NCI-H774 (cell line): Measurements from ENCODE around the gene TMEM9.

ENCODE experiments used
- DNase-seq: peaks from one replicate; lab custom pipeline; 2025; lab: John Stamatoyannopoulos, UW

The TMEM9 gene

DNA sequence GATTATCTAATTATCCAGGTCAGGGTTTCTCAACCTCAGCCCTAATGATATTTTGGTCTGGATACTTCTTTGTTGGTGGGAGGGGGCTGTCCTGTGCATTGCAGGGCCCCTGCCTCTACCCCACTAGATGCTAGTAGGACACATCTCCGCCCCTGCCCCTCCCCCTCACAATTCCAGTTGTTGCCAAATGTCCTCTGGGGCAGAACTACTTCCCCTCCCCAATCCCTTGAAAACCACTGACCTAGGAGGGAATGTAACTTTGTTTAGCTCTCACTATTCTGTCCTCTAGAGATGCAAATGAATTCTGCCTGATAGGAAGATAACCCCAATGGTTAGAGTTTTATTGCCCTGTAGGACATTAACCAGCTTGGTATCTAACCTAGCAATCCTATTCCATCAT, 50.1 kb downstream of the TMEM9 start:
- no peak for DNase-seq

DNA sequence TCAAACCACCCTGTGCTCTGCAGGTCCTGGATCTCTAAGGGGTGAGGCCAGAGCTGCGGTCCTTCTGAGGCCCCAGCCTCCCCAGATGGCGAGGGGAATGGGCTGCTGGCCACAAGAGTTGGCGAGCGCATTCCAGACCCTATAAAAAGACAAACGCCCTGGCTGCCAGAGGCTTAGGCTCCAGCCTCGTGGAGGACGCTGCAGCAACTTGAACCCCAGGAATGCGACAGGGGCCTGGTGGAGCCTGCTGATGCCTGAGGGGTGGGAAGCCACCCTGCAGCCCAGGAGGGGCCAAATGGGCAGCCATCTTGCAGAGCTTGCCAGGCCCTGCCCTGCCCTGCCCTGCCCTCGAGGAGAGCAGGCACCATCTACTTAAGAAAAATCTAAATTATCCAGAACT, 50.6 kb downstream of the TMEM9 start:
- no peak for DNase-seq

DNA sequence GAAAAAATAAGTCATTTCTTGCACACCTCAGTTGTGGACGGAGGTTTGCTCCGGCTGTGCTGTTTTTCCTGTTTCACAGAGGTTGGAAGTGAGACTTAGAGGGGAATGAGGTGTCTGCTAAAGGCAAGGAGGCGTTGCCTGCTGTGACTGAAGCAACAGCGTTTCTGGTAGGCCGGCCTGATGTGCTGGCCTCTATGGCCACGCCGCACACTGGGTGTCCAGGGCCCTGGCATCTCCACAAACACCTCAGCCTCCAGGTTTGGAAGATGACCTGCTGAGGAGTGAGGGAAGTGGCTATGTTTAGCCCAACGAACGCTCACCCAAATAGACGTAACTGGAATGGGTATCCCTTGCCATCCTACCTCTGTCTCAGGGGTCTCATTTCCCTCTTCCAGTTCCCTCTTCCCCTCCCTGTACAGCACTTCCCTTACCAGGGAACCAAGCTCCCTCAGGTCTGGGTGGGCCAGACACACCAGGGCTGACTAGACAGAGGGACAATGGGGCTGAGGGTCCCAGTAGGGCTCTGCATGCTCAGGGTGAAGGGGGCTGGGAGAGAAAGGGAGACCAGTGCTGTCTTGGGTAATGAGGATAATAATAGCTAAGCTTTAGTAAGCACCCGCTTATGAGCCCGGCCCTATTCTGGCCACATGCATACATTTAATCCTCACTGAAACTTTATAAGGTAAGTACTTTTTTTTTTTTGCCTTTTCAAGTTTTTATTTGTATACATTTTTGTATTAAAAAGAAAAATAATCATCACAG, 53.9 kb downstream of the TMEM9 start:
- DNase-seq: no peak

DNA sequence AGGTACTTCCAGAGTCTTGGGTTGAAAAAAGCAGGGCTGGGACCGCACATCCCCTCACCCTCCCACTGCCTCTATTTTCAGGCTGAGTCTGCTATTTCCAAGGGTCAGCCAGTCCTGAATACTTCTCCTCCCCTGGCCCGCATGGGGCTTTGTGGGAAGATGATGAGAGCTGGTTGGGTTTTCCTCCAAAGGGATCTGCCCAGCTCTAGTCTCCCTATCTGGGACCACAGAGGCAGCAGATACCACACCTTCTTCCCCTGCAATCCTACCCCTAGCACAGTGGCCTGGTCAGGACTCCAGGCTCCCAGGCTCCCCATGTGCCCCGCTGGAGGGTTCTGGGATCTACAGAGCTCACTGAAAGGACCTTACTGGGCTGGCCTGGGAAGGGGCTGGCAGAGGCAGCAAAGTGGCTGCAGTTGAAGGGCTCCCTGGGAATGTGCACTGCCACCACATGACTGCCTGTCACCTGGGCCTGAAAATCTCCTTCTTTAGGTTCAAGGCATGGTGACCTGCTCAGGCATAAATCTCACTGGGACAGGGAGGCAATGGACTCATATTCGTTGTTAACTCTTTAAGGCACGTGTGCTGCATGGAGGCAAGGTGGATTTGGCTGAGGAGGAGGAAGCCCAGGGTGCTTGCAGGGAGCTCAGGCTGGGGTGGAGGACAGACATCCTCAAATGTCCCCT, 55.1 kb downstream of the TMEM9 start:
- DNase-seq: no peak

DNA sequence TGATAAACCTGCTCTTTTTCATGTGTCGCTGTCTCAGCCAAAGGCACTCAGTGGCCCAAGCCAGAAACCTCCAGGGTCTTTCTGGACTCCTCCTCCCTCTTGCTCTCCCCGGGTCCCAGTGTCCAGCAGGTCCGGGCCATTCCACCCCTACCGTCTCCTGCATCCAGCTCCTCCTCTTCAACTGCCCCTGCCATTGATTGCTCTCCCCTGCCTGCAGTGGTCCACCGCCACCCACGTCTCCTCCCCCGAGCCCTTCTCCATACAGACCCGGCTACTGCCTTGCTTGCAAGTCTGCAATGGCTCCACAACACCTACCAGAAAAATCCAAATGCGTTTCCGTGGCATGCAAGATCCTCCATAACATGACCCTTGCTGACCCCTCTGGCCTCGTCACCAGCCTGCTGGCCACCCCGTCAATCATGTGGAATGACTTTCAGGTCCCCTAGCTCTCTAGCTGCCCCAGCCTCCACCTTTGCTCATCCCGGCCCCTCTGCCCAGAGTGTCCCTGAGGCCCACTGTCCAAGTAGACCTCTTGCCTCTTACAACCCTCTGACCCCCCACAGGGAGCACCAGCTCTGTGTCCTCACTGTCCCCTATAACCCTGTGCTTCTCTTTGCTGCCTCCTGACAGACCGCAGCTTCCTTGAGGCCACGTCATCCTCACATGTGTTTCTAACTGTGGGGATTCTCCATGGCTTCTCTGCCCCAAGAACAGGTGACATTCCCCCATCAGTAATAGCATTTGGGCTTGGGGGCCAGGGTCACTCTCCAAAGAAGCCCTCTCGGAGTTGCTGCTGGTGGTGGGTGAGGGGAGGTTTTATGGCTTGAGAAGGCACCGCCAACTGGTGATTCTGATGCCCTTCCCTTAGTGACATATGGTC, 57.1 kb downstream of the TMEM9 start:
- DNase-seq: no peak

DNA sequence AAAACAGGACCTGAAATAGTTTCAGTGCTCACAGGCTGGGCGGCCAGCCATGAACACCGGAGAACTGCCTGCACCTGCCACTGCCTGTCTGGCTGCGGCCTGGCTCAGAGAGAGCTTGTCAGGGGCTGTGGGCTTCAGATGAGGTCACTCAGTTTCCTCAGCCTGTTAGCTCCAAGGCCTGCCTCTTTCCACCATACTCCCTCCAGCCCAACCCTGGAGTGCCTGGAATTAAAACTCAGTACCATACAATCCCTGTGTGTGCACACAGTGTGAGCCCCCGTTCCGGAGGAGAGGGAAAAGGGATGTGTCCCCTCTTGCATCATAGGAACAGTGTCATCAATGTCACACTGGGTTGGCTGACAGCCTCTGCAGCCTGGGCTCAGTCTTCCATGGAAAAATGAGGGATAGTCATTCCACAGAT, 58.2 kb downstream of the TMEM9 start:
- no peak for DNase-seq

DNA sequence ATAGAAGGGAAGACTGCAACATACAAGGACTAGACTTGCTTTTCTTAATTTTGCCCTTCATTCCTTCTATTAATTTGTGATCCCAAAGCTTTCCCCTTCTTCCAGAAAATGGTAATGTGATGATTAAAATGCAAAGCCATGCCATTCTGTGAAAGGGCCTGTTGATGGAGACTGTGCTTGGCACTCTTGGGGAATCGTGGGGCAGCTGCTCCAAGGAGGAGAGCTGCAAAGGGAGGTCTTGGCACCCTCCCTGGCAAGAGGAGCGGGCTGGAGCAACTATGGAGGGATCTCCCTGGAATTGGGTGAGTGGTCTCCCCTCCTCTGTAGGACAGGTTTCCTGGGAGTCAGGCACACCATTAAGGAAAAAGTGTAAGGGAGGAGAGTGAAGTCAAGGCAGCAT, 58.7 kb downstream of the TMEM9 start:
- DNase-seq: no peak

DNA sequence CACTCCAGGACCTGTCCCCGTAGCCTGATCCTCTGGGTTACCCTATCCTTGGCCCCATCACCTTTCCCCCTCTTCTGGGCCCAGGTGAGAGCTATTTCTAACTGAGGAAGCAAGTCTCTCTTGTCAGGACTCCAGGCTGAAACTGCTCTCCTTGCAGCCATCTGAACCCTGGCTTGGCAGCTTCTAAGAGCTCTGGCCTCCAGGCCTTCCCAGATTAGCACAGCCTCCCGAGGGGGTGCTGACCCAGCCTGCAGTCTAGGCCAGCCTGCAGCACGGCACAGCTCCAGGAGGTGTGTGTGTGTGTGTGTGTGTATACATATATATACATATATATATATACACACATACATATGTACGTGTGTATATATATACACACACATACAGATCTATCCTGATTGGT, 59.4 kb downstream of the TMEM9 start:
- no peak for DNase-seq

DNA sequence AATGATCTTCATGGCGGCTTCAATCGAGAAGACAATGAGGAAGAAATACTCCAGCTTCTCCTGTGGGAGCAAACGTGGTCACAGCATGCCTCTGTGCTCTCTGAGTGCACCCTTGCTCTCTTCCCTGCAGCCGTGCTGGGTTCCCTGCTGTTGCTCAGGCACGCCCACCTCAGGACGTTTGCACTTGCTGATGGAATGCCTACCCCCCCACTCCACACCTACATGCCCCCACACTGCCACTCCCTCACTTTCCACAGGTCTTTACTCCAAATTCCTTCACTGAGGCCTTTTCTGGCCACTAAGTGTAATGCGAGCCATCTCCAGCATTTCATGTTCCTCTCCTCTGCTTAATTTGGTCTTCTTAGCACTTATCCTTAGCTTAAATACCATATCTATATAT, 60.3 kb downstream of the TMEM9 start:
- no peak for DNase-seq

DNA sequence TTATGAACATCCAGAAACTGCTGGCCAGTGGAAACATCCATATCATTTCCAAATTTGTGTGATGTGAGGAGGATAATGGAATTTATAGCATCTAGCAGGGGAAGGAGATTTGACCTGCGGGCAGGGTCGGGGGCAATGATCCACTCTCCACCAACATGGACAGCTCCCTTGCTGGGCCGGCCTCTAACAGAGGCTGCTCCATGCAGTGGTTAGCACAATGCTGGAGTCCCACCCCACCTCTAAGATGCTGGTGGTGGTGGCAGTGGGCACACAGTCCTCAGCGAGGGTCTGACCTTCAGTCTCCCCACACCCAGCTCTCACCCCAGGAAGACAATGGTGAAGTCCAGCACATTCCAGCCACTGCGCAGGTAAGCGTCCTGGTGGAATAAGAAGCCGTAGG, 60.7 kb downstream of the TMEM9 start:
- DNase-seq: no peak

DNA sequence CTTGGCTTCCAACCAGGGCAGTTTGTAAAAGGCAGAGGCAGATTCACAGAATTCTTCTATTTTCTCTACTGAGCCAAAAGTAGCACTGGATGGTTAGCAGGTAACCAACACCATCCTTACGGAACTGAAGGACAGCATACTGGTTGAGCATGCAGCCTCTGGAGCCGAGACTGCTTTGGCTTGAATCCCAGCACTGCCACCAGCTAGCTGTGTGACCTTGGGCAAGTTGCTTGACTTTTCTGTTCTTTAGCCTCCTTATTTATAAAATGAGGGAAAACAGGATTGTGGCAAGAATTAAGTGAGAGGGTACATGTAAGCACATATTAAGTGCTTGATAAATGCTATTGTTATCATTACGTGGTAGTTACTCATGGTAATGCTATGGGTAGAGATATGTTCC, 61.5 kb downstream of the TMEM9 start:
- no peak for DNase-seq

DNA sequence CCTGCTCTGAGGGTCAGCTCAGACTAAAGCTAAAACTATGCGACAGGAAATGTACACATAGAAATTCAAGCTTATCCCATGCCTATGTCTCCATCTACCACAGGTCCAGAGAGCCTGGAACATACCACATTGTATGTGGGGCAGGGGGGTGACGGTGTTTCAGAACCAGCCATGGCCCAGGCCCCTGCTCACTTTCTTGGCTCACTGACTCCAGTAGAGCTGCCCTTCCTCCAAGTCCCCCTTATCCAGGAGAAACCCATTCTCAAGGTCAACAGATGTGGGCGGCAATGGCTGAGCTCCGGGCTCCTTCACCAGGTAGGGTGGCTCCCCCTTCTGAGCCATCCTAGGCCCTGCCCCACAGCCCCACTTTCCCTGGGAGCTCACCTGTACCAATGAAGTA, 63.0 kb downstream of the TMEM9 start:
- no peak for DNase-seq

DNA sequence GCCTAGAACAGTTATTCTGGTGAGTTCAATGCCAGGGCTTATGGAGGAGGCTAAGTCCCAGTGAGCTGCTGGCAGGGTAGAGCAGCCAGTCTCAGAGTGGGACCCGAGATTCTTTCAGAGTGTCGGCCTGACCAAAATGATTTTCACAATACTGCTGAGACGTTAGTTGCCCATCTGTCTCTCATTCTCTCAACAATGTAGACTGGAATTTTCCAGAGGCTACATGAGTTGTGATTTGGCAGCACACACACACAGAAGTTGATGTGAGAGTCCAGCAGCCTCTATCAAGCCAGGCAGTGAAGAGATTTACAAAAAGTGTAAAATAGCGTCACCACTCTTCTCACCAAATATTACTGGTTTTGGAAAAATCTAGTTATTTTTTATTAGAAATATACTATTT, 63.7 kb downstream of the TMEM9 start:
- no peak for DNase-seq

DNA sequence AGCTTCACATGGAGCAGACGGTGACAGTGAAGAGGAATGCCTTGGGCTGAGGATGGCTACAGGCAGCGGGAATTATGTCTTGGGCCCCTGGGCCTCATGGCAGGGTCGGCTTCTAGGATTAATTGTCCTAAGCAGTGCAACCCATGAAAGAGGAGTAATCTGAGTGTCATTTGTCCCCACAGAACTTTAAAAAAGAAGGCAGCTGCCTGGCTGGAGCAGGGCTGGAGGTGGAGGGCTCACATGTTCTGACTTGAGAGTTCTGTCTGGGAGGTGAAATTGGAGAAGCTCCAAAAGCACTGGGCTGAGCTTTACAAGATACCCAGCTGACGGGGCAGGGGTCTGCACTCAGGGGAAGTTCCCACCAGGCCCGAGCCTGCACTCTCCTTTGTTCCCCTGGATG, 64.7 kb downstream of the TMEM9 start:
- DNase-seq: no peak

DNA sequence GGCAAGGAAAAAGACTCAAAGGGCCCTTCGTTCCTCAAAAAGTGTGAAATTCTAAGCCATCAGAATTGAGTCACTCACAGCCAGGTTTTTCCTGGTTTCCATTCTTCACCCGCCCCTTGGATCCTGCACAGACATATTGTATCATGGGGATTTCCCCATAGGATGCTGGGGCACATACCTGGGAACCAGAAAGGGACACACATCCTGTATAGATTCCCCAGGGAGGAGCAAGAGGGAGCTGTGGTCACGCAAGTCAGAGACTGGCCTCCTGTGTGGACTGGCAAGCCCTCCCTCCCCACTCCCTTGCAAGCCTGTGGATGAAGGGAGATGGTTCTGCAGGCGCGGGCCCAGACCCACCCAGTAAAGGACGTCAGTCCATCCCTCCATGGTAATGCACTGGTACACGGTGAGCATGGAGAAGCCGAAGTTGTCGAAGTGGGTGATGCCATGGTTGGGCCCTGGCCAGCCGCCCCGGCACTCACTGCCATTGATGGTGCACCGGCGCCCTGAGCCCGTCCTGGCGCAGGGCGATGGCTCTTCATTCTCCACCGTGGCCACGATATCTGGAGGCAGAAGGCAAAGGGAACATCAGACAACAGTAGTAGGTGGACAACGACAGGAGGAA, 65.3 kb downstream of the TMEM9 start:
- no peak for DNase-seq

DNA sequence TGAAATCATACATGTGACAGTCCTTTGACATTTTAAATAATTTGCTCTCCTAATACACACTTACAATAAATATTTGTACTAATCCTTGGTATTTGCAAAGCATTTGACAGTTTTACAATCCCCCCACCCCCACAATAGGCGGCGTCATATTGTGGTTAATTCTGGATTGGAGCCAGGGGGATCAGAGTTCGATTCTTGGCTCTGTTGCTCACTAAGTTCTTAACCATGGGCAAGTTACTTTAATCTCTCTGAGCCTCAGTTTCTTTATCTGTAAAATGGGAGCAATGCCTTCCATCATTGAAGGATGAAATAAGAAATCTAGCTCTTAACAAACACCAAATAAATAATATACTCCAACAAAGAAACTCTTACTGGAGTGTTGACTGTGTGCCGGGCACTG, 65.9 kb downstream of the TMEM9 start:
- no peak for DNase-seq

DNA sequence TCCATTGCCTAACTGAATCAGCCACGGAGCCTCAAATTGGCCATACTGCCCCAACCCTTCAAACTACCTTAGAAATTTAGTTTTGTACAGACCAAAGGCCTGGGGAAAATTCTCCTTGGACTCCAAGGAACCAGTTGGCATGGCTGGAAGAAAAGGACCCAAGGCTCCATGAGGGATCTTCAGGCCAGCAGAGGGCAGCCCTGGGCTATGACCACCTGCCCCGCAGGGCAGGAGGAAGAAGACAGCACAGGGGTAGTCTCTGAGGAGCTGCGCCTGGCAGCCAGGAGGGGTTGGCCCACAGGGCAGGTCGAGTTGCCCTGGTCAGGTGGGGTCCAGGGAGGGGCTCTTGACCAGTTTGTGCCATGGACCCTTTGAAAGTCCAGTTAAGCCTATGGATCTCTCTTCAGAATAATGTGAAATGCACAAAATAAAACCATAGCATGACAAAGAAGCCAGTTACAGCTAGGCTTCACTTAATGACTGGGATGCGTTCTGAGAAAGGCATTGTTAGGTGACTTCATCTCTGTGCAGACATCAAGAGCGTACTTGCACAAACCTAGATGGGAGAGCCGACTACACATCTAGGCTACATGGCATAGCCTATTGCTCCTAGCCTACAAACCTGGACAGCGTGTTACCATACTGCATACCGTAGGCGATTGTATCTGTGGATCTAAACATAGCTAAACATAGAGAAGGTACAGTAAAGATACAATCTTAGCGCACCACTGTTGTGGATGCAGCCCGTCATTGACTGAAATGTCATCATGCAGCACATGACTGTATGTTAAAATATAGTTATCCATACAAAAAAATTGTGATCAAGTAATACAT, 68.2 kb downstream of the TMEM9 start:
- DNase-seq: no peak
